A549 (cell line): Measurements from ENCODE around the gene TCAF1. TPM values are rescaled to one million over a fixed set of nuclear protein-coding genes. Genes with fewer than 3 reads are reported as not detected.

Experiments
- ATAC-seq, 2 experiments: fragments of 200-7000 bp in 1 of 2; fragments of >200 bp in 1 of 2; cut with Nextera tagmentation in 1 of 2; cut with Tn5 transposase in 1 of 2; 3 replicates each; pipeline versions ENCODE4 v1.8.0 to v1.9.1; 2018 to 2020; ENCODE audit warnings: mild to moderate bottlenecking in 1 of 2, moderate library complexity in 1 of 2
- CTCF ChIA-PET: fragments of 300-600 bp; sonication (Branson Sonifier 250); formaldehyde crosslinking; extraction: SDS; loops from one replicate; lab custom pipeline; 2021; ENCODE audit warnings: antibody characterized with exemption, inconsistent platforms; lab: Yijun Ruan, JAX
- POLR2A ChIA-PET: fragments of 350-600 bp; formaldehyde crosslinking; extraction: SDS; loops from one replicate; lab custom pipeline; 2021; ENCODE audit warnings: antibody characterized with exemption, inconsistent platforms; lab: Yijun Ruan, JAX
- DNase-seq, 2 experiments: peaks; one replicate each; pipeline versions ENCODE4 v3.0.0 to v3.0.0-alpha.2; 2011 to 2016; ENCODE audit warnings: low read depth in 1 of 2, low spot score in 1 of 2
- FAIRE-seq: peaks from 2 replicates; lab custom pipeline; 2011; peaks lifted over from hg19 to GRCh38; lab: Jason Lieb, UNC
- H3K27ac ChIP-seq, 2 experiments: fragments of >200 bp; sonication (Bioruptor Twin); formaldehyde crosslinking; 3 replicates each; pipeline ENCODE4 v1.5.1; 2016 to 2017
- H3K4me1 ChIP-seq: fragments of >200 bp; sonication (Bioruptor Twin); formaldehyde crosslinking; 3 replicates; pipeline ENCODE4 v1.6.1; 2016
- H3K4me2 ChIP-seq: fragments of >200 bp; sonication (Bioruptor Twin); formaldehyde crosslinking; 3 replicates; pipeline ENCODE4 v1.6.1; 2016
- H3K4me3 ChIP-seq: fragments of >200 bp; sonication (Bioruptor Twin); formaldehyde crosslinking; 3 replicates; pipeline ENCODE4 v1.5.1; 2016
- H3K9me3 ChIP-seq: fragments of >200 bp; sonication (Bioruptor Twin); formaldehyde crosslinking; 3 replicates; pipeline ENCODE4 v1.6.1; 2016
- CHD4 ChIP-seq: fragments of 200-600 bp; sonication (generic); IDR thresholded peaks from 2 replicates; pipeline ENCODE4 v1.6.1; 2016; ENCODE audit warnings: antibody characterized with exemption, mild to moderate bottlenecking, borderline replicate concordance
- EP300 ChIP-seq, 2 experiments: fragments of >200 bp; sonication (Bioruptor Twin); formaldehyde crosslinking; IDR thresholded peaks; 2 replicates in 1 of 2; 3 replicates in 1 of 2; pipeline ENCODE4 v1.6.1; 2016 to 2017
- ESRRA ChIP-seq: fragments of 150-350 bp; IDR thresholded peaks from 2 replicates; pipeline ENCODE4 v1.6.1; 2014; ENCODE audit warnings: mild to moderate bottlenecking, low read length, borderline replicate concordance
- HDAC2 ChIP-seq: fragments of 200-600 bp; sonication (generic); IDR thresholded peaks from 2 replicates; pipeline ENCODE4 v1.6.1; 2016
- HEYL ChIP-seq: fragments of 250-450 bp; sonication (Bioruptor Pico); IDR thresholded peaks from 2 replicates; pipeline ENCODE4 v1.8.0; 2021; ENCODE audit warnings: mild to moderate bottlenecking, moderate library complexity
- JUN ChIP-seq, 2 experiments: fragments of >200 bp; sonication (Bioruptor Twin); formaldehyde crosslinking; IDR thresholded peaks; 2 replicates in 1 of 2; 3 replicates in 1 of 2; pipeline ENCODE4 v1.6.1; 2016 to 2017
- JUNB ChIP-seq: fragments of >200 bp; sonication (Bioruptor Twin); formaldehyde crosslinking; IDR thresholded peaks from 2 replicates; pipeline ENCODE4 v1.6.1; 2016
- KDM1A ChIP-seq: fragments of 200-600 bp; sonication (generic); IDR thresholded peaks from 2 replicates; pipeline ENCODE4 v1.6.1; 2016; ENCODE audit warnings: low read depth, mild to moderate bottlenecking
- MAFK ChIP-seq: fragments of 450-650 bp; IDR thresholded peaks from 2 replicates; pipeline ENCODE4 v1.6.1; 2014; ENCODE audit not compliant: partially characterized antibody
- MAZ ChIP-seq: fragments of 150-350 bp; IDR thresholded peaks from 2 replicates; pipeline ENCODE4 v1.6.1; 2014; ENCODE audit warnings: antibody characterized with exemption, low read depth, low read length, borderline replicate concordance
- MYC ChIP-seq: IDR thresholded peaks from 2 replicates; pipeline ENCODE4 v1.6.1; 2012; ENCODE audit warnings: mild to moderate bottlenecking, inconsistent platforms, low read length, improper control_type of control experiment, borderline replicate concordance
- NPAS2 ChIP-seq: fragments of 250-450 bp; sonication (Bioruptor Pico); IDR thresholded peaks from 2 replicates; pipeline ENCODE4 v1.8.0; 2022; ENCODE audit warnings: mild to moderate bottlenecking, moderate library complexity, borderline replicate concordance
- NR3C1 ChIP-seq: fragments of >200 bp; sonication (Bioruptor Twin); formaldehyde crosslinking; IDR thresholded peaks from 3 replicates; pipeline ENCODE4 v1.6.1; 2017
- POLR2A ChIP-seq: IDR thresholded peaks from 2 replicates; pipeline ENCODE4 v1.6.1; 2012; ENCODE audit warnings: mild to moderate bottlenecking, low read length
- POLR2AphosphoS2 ChIP-seq: conservative IDR thresholded peaks from 2 replicates; pipeline ENCODE4 v1.6.1; 2012; ENCODE audit warnings: low read length, improper control_type of control experiment, inconsistent platforms
- RAD21 ChIP-seq, 2 experiments: fragments of >200 bp in 1 of 2; sonication (Bioruptor Twin) in 1 of 2; formaldehyde crosslinking in 1 of 2; IDR thresholded peaks in 1 of 2; conservative IDR thresholded peaks in 1 of 2; 2 replicates in 1 of 2; 3 replicates in 1 of 2; pipeline ENCODE4 v1.6.1; 2012 to 2018; ENCODE audit warnings: inconsistent platforms in 1 of 2
- RCOR1 ChIP-seq: fragments of 150-350 bp; IDR thresholded peaks from 2 replicates; pipeline ENCODE4 v1.6.1; 2014; ENCODE audit warnings: antibody characterized with exemption, low read length, low read depth
- RNF2 ChIP-seq: fragments of 200-600 bp; sonication (generic); IDR thresholded peaks from 2 replicates; pipeline ENCODE4 v1.6.1; 2016; ENCODE audit warnings: low read depth, mild to moderate bottlenecking, antibody characterized with exemption, moderate library complexity, borderline replicate concordance
- TP53 ChIP-seq: fragments of 250-450 bp; sonication (Bioruptor Pico); IDR thresholded peaks from 2 replicates; pipeline ENCODE4 v1.5.0; 2021; ENCODE audit warnings: mild to moderate bottlenecking, moderate library complexity
- ZC3H11A ChIP-seq: fragments of 450-650 bp; IDR thresholded peaks from 2 replicates; pipeline ENCODE4 v1.6.1; 2014; ENCODE audit warnings: antibody characterized with exemption, mild to moderate bottlenecking
- WGBS: methylation state at CpG from one replicate; pipeline ENCODE4 v1.1.6; 2017; ENCODE audit errors: missing lambda C conversion rate; 5-methylcytosine and 5-hydroxymethylcytosine counted together
- polyA plus RNA-seq, 4 experiments: library from polyadenylated mRNA; depleted of rRNA in 3 of 4; stranded (reverse); fragments of >200 nt; fragmentation: RNase III in 1 of 4; extraction: RNeasy Plus Mini Kit Qiagen cat#74134 plus additional on column Dnase treatment in 1 of 4; gene quantifications; 2 replicates in 3 of 4; 3 replicates in 1 of 4; pipeline ENCODE4 v1.2.3, GENCODE V29; 2011 to 2017
- TF ChIP-seq, protein P1 (sequence below): IDR thresholded peaks from 2 replicates; pipeline ENCODE4 v1.6.1; 2012
- TF ChIP-seq, protein P2 (sequence below): fragments of 250-450 bp; sonication (Bioruptor Pico); IDR thresholded peaks from 2 replicates; pipeline ENCODE4 v1.5.0; 2020; ENCODE audit warnings: low read depth, mild to moderate bottlenecking, moderate library complexity
- TF ChIP-seq, protein P3 (sequence below): fragments of 250-450 bp; sonication (Bioruptor Pico); IDR thresholded peaks from 2 replicates; pipeline ENCODE4 v1.5.0; 2021; ENCODE audit warnings: mild to moderate bottlenecking, moderate library complexity, borderline replicate concordance
- TF ChIP-seq, protein P4 (sequence below): IDR thresholded peaks from 2 replicates; pipeline ENCODE4 v1.6.1; 2012; ENCODE audit warnings: low read depth, borderline replicate concordance
- TF ChIP-seq, protein P5 (sequence below): fragments of 200-600 bp; sonication (generic); IDR thresholded peaks from 2 replicates; pipeline ENCODE4 v1.6.1; 2016; ENCODE audit warnings: antibody characterized with exemption, mild to moderate bottlenecking, moderate library complexity

Gene TCAF1
- polyA plus RNA-seq, 2 of the 4 experiments (the other 2 are of a cell fraction) = 26.4 to 32.7 TPM

DNA sequence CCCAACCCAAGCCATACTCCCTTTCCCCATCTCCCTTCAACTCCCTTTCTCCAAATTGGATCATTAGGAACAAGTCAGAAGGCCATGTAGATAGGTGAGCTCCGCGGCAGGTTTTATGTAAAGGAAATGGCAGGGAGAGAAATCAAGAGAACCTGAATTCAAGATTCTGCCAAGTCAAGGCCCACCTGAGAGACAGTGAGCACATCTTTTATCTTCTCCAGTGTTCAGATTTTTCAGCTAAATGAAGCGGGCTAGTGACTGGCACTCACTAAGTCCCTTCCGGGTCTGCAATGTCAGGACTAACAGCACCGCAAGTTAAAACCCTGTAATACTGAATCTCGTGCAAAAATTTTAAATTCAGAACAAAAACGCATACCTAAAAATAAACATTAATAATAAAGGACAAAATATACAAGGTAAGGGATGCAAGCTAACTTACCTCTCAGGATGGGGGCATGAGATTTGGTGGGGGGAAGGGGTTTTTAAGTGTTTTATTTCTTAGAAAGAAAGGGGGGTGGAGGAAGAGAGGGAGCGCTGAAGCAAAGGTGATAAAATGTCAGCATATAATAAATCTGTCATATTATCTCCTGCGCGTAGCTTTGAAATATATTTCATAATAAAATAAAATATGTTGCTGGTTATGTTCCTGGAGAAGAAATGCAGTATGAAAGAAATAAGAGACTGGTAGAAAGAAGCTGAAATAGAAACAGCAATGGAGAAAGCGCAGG lies 17.6 kb downstream of the TCAF1 start:
- no peak overlapping the region for H3K27ac ChIP-seq

DNA sequence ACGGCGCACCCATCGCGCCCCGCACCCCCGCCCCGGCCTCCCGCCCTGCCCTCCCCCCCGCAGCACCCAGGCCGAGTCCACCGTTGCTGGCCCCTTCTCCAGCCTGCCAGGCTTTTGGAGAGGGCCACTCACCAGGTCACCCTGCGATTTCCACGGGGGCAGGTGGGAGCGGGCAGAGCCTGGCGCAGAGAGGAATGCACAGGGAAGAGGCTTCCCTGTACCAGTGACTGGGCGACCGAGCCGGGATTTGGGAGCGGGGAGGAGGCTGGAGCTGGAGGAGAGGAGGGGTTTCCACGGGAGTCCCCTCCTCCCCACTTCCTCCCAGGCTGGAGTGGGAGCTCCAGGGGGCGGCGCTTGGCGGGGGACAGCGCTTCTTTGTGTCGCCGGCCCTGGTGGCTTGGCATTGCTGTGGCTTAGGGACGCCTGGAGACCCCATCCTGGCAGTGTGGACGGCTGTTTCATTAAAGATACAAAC lies 19.3 kb downstream of the TCAF1 start:
- Histone ChIP-seq H3K4me1 (no peaks in the 10 kb centered on the region), H3K9me3 (no peaks in the 10 kb centered on the region), H3K4me2 (no peak overlapping the region), H3K4me3 (no peak overlapping the region), H3K27ac (no peak overlapping the region)
- no peak for FAIRE-seq
- CTCF ChIA-PET = no interaction called here
- peak in 1 of 2 experiments; percentile 25; a peak in 2 of 6 replicates for ATAC-seq
- TF ChIP-seq, protein P1, sequence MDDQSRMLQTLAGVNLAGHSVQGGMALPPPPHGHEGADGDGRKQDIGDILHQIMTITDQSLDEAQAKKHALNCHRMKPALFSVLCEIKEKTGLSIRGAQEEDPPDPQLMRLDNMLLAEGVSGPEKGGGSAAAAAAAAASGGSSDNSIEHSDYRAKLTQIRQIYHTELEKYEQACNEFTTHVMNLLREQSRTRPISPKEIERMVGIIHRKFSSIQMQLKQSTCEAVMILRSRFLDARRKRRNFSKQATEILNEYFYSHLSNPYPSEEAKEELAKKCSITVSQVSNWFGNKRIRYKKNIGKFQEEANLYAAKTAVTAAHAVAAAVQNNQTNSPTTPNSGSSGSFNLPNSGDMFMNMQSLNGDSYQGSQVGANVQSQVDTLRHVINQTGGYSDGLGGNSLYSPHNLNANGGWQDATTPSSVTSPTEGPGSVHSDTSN = no peak
- no peak for TF ChIP-seq POLR2AphosphoS2
- TF ChIP-seq TP53 = no peak
- TF ChIP-seq POLR2A = no peak
- TF ChIP-seq, protein P2, sequence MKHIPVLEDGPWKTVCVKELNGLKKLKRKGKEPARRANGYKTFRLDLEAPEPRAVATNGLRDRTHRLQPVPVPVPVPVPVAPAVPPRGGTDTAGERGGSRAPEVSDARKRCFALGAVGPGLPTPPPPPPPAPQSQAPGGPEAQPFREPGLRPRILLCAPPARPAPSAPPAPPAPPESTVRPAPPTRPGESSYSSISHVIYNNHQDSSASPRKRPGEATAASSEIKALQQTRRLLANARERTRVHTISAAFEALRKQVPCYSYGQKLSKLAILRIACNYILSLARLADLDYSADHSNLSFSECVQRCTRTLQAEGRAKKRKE = no peak
- TF ChIP-seq, protein P3, sequence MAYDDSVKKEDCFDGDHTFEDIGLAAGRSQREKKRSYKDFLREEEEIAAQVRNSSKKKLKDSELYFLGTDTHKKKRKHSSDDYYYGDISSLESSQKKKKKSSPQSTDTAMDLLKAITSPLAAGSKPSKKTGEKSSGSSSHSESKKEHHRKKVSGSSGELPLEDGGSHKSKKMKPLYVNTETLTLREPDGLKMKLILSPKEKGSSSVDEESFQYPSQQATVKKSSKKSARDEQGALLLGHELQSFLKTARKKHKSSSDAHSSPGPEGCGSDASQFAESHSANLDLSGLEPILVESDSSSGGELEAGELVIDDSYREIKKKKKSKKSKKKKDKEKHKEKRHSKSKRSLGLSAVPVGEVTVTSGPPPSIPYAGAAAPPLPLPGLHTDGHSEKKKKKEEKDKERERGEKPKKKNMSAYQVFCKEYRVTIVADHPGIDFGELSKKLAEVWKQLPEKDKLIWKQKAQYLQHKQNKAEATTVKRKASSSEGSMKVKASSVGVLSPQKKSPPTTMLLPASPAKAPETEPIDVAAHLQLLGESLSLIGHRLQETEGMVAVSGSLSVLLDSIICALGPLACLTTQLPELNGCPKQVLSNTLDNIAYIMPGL (CRISPR knock-in tag) = no peak
- TF ChIP-seq CHD4 = no peak
- no peak for TF ChIP-seq NR3C1
- no peak for TF ChIP-seq NPAS2 (CRISPR knock-in tag)
- TF ChIP-seq HDAC2 = no peak
- WGBS = 91% methylated on average over 25 of the region's 28 CpGs
- POLR2A ChIA-PET = interaction anchor here (0.8 kb wide), 1 partner anchor 99 kb away, joined by 3 read pairs; no protein-coding TSS in a partner anchor
- DNase-seq = no peak

More for the DNA sequence above, 17.6 kb downstream of the TCAF1 start:
- no peak overlapping the region for H3K4me2 ChIP-seq
- DNase-seq (no peak), ATAC-seq (no peak), FAIRE-seq (no peak)
- peaks cover 2% of the 10 kb centered on the region; the same call in 1 of the 3 replicates for H3K9me3 ChIP-seq
- no peak overlapping the region for H3K4me3 ChIP-seq
- POLR2A ChIA-PET = interaction anchor here (1.4 kb wide), 1 partner anchor 17 kb away, joined by 4 read pairs; the partner anchor contains the start of gene TCAF1
- H3K4me1 ChIP-seq = no peaks in the 10 kb centered on the region
- 94% methylated on average over 11 of the region's 11 CpGs for WGBS
- TF ChIP-seq EP300 (IDR thresholded peaks at IDR 0.05) = no peak
- TF ChIP-seq KDM1A = no peak
- TF ChIP-seq JUNB = no peak
- no peak for TF ChIP-seq HEYL (CRISPR knock-in tag)
- TF ChIP-seq TP53 = no peak
- TF ChIP-seq MYC = no peak
- no peak for TF ChIP-seq RNF2
- TF ChIP-seq, protein P4, sequence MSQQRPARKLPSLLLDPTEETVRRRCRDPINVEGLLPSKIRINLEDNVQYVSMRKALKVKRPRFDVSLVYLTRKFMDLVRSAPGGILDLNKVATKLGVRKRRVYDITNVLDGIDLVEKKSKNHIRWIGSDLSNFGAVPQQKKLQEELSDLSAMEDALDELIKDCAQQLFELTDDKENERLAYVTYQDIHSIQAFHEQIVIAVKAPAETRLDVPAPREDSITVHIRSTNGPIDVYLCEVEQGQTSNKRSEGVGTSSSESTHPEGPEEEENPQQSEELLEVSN = no peak
- no peak for TF ChIP-seq JUN (IDR thresholded peaks at IDR 0.05)
- TF ChIP-seq RAD21 (conservative IDR thresholded peaks at IDR 0.05 in 1 of 2, IDR thresholded peaks at IDR 0.05 in 1 of 2) = no peak
- TF ChIP-seq MAFK = no peak
- no peak for TF ChIP-seq POLR2A
- TF ChIP-seq MAZ = no peak
- TF ChIP-seq RCOR1 = no peak
- TF ChIP-seq, protein P5, sequence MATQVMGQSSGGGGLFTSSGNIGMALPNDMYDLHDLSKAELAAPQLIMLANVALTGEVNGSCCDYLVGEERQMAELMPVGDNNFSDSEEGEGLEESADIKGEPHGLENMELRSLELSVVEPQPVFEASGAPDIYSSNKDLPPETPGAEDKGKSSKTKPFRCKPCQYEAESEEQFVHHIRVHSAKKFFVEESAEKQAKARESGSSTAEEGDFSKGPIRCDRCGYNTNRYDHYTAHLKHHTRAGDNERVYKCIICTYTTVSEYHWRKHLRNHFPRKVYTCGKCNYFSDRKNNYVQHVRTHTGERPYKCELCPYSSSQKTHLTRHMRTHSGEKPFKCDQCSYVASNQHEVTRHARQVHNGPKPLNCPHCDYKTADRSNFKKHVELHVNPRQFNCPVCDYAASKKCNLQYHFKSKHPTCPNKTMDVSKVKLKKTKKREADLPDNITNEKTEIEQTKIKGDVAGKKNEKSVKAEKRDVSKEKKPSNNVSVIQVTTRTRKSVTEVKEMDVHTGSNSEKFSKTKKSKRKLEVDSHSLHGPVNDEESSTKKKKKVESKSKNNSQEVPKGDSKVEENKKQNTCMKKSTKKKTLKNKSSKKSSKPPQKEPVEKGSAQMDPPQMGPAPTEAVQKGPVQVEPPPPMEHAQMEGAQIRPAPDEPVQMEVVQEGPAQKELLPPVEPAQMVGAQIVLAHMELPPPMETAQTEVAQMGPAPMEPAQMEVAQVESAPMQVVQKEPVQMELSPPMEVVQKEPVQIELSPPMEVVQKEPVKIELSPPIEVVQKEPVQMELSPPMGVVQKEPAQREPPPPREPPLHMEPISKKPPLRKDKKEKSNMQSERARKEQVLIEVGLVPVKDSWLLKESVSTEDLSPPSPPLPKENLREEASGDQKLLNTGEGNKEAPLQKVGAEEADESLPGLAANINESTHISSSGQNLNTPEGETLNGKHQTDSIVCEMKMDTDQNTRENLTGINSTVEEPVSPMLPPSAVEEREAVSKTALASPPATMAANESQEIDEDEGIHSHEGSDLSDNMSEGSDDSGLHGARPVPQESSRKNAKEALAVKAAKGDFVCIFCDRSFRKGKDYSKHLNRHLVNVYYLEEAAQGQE = no peak
- TF ChIP-seq, protein P2 = no peak
- no peak for TF ChIP-seq ZC3H11A
- no peak for TF ChIP-seq ESRRA
- CTCF ChIA-PET = interaction anchor here (1.0 to 1.2 kb wide), 2 partner anchors 8 to 9 kb away, joined by 3 read pairs; no protein-coding TSS in a partner anchor
